HepG2 (cell line): ENCODE results near the gene TARDBP. TPM values are rescaled to one million over a fixed set of nuclear protein-coding genes. Genes with fewer than 3 reads are reported as not detected.
A peak's percentile ranks its signal among the peaks of the same experiment; 100 is the strongest.

Experiments
- ARID4A ChIP-seq: sonication (generic); formaldehyde crosslinking; IDR thresholded peaks from 2 replicates; pipeline ENCODE4 v1.5.0; 2020; ENCODE audit warnings: mild to moderate bottlenecking, missing genetic modification reagents, borderline replicate concordance
- CHD4 ChIP-seq: fragments of 200-600 bp; sonication (generic); IDR thresholded peaks from 2 replicates; pipeline ENCODE4 v1.7.0; 2017; ENCODE audit warnings: mild to moderate bottlenecking, low read length, borderline replicate concordance
- MAZ ChIP-seq, 2 experiments: sonication (generic) in 1 of 2; formaldehyde crosslinking in 1 of 2; IDR thresholded peaks; 2 replicates each; pipeline versions ENCODE4 v1.5.0 to v1.6.1; 2012 to 2020; ENCODE audit warnings: low read depth in 2 of 2, mild to moderate bottlenecking in 2 of 2, borderline replicate concordance in 1 of 2, improper control_type of control experiment in 1 of 2, low read length in 1 of 2, missing genetic modification reagents in 1 of 2, moderate library complexity in 1 of 2
- NR2F6 ChIP-seq, 2 experiments: IDR thresholded peaks; 2 replicates each; pipeline ENCODE4 v1.6.1; 2016; ENCODE audit warnings: antibody characterized with exemption in 1 of 2, mild to moderate bottlenecking in 1 of 2
- THAP7 ChIP-seq: sonication (generic); formaldehyde crosslinking; IDR thresholded peaks from 2 replicates; pipeline ENCODE4 v1.8.1; 2023; ENCODE audit warnings: mild to moderate bottlenecking, missing genetic modification reagents
- ZBTB40 ChIP-seq, 2 experiments: fragments of 450-650 bp in 1 of 2; sonication (generic) in 1 of 2; formaldehyde crosslinking in 1 of 2; IDR thresholded peaks; 2 replicates each; pipeline versions ENCODE4 v1.6.1 to v1.8.0; 2016 to 2022; ENCODE audit warnings: antibody characterized with exemption in 1 of 2, mild to moderate bottlenecking in 1 of 2, missing genetic modification reagents in 1 of 2
- ZNF24 ChIP-seq: fragments of 450-650 bp; IDR thresholded peaks from 2 replicates; pipeline ENCODE4 v1.6.1; 2017; ENCODE audit warnings: antibody characterized with exemption, mild to moderate bottlenecking
- ZNF770 ChIP-seq: sonication (generic); formaldehyde crosslinking; IDR thresholded peaks from 2 replicates; pipeline ENCODE4 v1.5.0; 2020; ENCODE audit warnings: mild to moderate bottlenecking, missing genetic modification reagents
- ZNF790 ChIP-seq: sonication (generic); formaldehyde crosslinking; IDR thresholded peaks from 2 replicates; pipeline ENCODE4 v1.8.0; 2022; ENCODE audit warnings: missing genetic modification reagents, mild to moderate bottlenecking, borderline replicate concordance
- polyA plus RNA-seq, 8 experiments: library from polyadenylated mRNA; depleted of rRNA in 3 of 8; stranded (reverse) in 7 of 8; unstranded in 1 of 8; fragments of >200 nt; fragmentation: Illumina TruSeq in 4 of 8; extraction: Trizol in 4 of 8; gene quantifications; 2 replicates each; pipeline versions ENCODE4 v1.2.1 to v1.2.3, GENCODE V29; 2011 to 2016; ENCODE audit warnings: low read depth in 4 of 8, missing spikeins in 1 of 8, mixed read lengths in 1 of 8; ENCODE audit not compliant: insufficient read depth in 1 of 8
- total RNA-seq, 5 experiments: library from RNA; depleted of rRNA; stranded (reverse); fragments of >200 nt; fragmentation: Illumina TruSeq; extraction: Trizol; gene quantifications; 2 replicates each; pipeline ENCODE4 v1.2.3, GENCODE V29; 2016; ENCODE audit warnings: low read depth in 1 of 5

Gene TARDBP
- total and polyA plus RNA-seq, 2 of the 13 experiments (the other 11 are each of a cell fraction or from before 2014, with no cell fraction given), result 62.4 to 93.0 TPM

- TF ChIP-seq ZBTB40 (IDR thresholded peaks at IDR 0.05) (no peak), ZBTB40 (CRISPR knock-in tag; IDR thresholded peaks at IDR 0.05) (no peak), CHD4 (0 out of 2 replicates have a peak, but pooled peaks have one; percentile 32), NR2F6 (IDR thresholded peaks at IDR 0.05) (0 out of 2 replicates have a peak, but pooled peaks have one; percentile 55), NR2F6 (CRISPR knock-in tag; IDR thresholded peaks at IDR 0.05) (no peak), ZNF790 (no peak), ZNF770 (CRISPR knock-in tag) (peak; percentile 49), THAP7 (no peak), MAZ (IDR thresholded peaks at IDR 0.05; ENCODE audit: borderline replicate concordance, low read depth, low read length) (no peak), MAZ (CRISPR knock-in tag; IDR thresholded peaks at IDR 0.05; ENCODE audit: low read depth) (0 out of 2 replicates have a peak, but pooled peaks have one; percentile 1), ZNF24 (no peak), ARID4A (CRISPR knock-in tag) (peak; percentile 44; the same call in 1 of the 2 replicates)
Observed at GRCh38 chr1:11045428-11046269, 33.2 kb downstream of the TARDBP start (continued).
